ENCODE results near the gene PRDM15. TPM values are rescaled to one million over a fixed set of nuclear protein-coding genes. Genes with fewer than 3 reads are reported as not detected.

The PRDM15 gene
- total RNA-seq, 1 experiment from 2014 or later, result 9.9 TPM

- Histone ChIP-seq H3K23me2 (ENCODE audit: insufficient read length, low read depth, low read length, poor library complexity, severe bottlenecking) (peaks cover 4% of the 10 kb centered on the region), H3K56ac (ENCODE audit: insufficient read length, low read depth, low read length) (no peak overlapping the region), H2AFZ (ENCODE audit: low read length) (no peak overlapping the region), H2BK5ac (ENCODE audit: insufficient read length, low read length) (no peak overlapping the region), H3T11ph (ENCODE audit: low read length) (no peak overlapping the region), H3K4me2 (ENCODE audit: insufficient read depth, insufficient read length, low read length) (no peak overlapping the region), H2AK5ac (ENCODE audit: insufficient read length, low read length) (no peak overlapping the region), H3K9ac (ENCODE audit: extremely low read depth, insufficient read length, low read length) (no peak overlapping the region), H3K18ac (ENCODE audit: insufficient read length, low read depth, low read length) (no peak overlapping the region), H3K4ac (ENCODE audit: low read depth, low read length) (no peak overlapping the region), H3K27me3 (ENCODE audit: insufficient read depth, low read length) (no peaks in the 10 kb centered on the region), H3K23ac (ENCODE audit: insufficient read length, low read depth, low read length) (no peak overlapping the region), H3K79me2 (ENCODE audit: insufficient read depth, low read length) (peaks cover 1% of the 10 kb centered on the region; the same call in 1 of the 2 replicates), H2BK120ac (ENCODE audit: low read depth, low read length, poor library complexity, severe bottlenecking) (no peak overlapping the region), H4K91ac (ENCODE audit: insufficient read length, low read depth, low read length) (no peak overlapping the region), H4K20me1 (ENCODE audit: control insufficient read depth, insufficient read depth, insufficient read length) (no peaks in the 10 kb centered on the region), H3K14ac (ENCODE audit: insufficient read depth, low read length) (no peak overlapping the region), H3K4me1 (ENCODE audit: insufficient read depth, low read length) (no peaks in the 10 kb centered on the region), H3K9me3 (ENCODE audit: control insufficient read depth, low read depth, low read length) (no peaks in the 10 kb centered on the region), H3K79me1 (ENCODE audit: insufficient read depth, low read depth, low read length, poor library complexity, severe bottlenecking) (no peaks in the 10 kb centered on the region), H4K5ac (ENCODE audit: insufficient read length, low read depth, low read length) (no peak overlapping the region), H2BK15ac (ENCODE audit: low read depth, low read length) (no peak overlapping the region), H4K8ac (replicated peaks; ENCODE audit: insufficient read length, low read depth, low read length) (no peak overlapping the region), H3K27ac (ENCODE audit: insufficient read length, low read depth, low read length) (no peak overlapping the region), H2BK20ac (ENCODE audit: low read depth, low read length, poor library complexity, severe bottlenecking) (no peak overlapping the region), H2BK12ac (ENCODE audit: insufficient read length, low read depth, low read length) (no peak overlapping the region)
- no peaks in the 10 kb centered on the region for H3K27me3 Mint-ChIP-seq (ENCODE audit: low read depth)
- no peak for TF ChIP-seq CTCF (conservative IDR thresholded peaks at IDR 0.05)
- no peaks in the 10 kb centered on the region for H3K9me3 Mint-ChIP-seq
- H3K36me3 Mint-ChIP-seq (ENCODE audit: insufficient read depth in 1 of 3, low read depth in 3 of 3), result no peaks in the 10 kb centered on the region
- no peak overlapping the region for H3K27ac Mint-ChIP-seq
- H3K4me1 Mint-ChIP-seq, result peaks cover 8 to 13% of the 10 kb centered on the region in 2 experiments
- DNase-seq, result no peak
- H3K4me3 Mint-ChIP-seq, result no peak overlapping the region
- WGBS (ENCODE audit: extremely low coverage, insufficient read length, low lambda C conversion rate), result no CpG with 5 or more reads among the region's 10 CpGs
These were observed 11.0 kb downstream of the PRDM15 start for GRCh38 chr21:41868062-41868710.

All from H9 (cell line).